B cell (primary cell): ENCODE results near the gene ERICH6. TPM values are rescaled to one million over a fixed set of nuclear protein-coding genes. Genes with fewer than 3 reads are reported as not detected.

ENCODE experiments used
- ATAC-seq: fragments of 200-7000 bp; cut with Tn5 transposase; one replicate; pipeline ENCODE4 v1.10.0; 2021; ENCODE audit warnings: low read depth, mild to moderate bottlenecking, moderate number of reproducible peaks, moderate library complexity
- CTCF ChIA-PET: fragments of 350-600 bp; sonication (Branson Sonifier 250); formaldehyde crosslinking; loops from one replicate; lab custom pipeline; 2021; ENCODE audit warnings: antibody characterized with exemption, inconsistent platforms; lab: Charles Lee
- POLR2A ChIA-PET: fragments of 350-600 bp; sonication (Branson Sonifier 250); formaldehyde crosslinking; loops from one replicate; lab custom pipeline; 2021; ENCODE audit warnings: antibody characterized with exemption; lab: Charles Lee
- DNase-seq: peaks from one replicate; pipeline ENCODE4 v3.0.0; 2013
- H2AFZ ChIP-seq: 2 replicates; pipeline ENCODE4 v1.6.1; 2012; ENCODE audit warnings: mild to moderate bottlenecking, low read depth, low read length; ENCODE audit not compliant: insufficient read depth, poor library complexity, severe bottlenecking
- H3K27ac ChIP-seq, 2 donors: 1 replicate in 1 of 2; 2 replicates in 1 of 2; pipeline ENCODE4 v1.5.1; 2012 to 2013; ENCODE audit warnings: low read length in 2 of 2, mild to moderate bottlenecking in 2 of 2, moderate library complexity in 1 of 2
- H3K27me3 ChIP-seq, 4 experiments: fragments of 200-600 bp in 1 of 4; sonication (generic) in 1 of 4; replicated peaks in 1 of 4; 1 replicate in 2 of 4; 2 replicates in 2 of 4; pipeline versions ENCODE4 v1.6.1 to v1.7.0; 2013 to 2016; ENCODE audit warnings: low read length in 3 of 4, mild to moderate bottlenecking in 2 of 4, mixed read lengths in 1 of 4, moderate library complexity in 1 of 4; ENCODE audit not compliant: insufficient read depth in 4 of 4, control insufficient read depth in 3 of 4; ENCODE audit errors: control extremely low read depth in 1 of 4
- H3K36me3 ChIP-seq, 2 experiments: replicated peaks in 1 of 2; 1 replicate in 1 of 2; 2 replicates in 1 of 2; pipeline versions ENCODE4 v1.6.1 to v1.7.1; 2013; ENCODE audit warnings: low read length in 1 of 2; ENCODE audit not compliant: insufficient read depth in 2 of 2, control insufficient read depth in 1 of 2; ENCODE audit errors: control extremely low read depth in 1 of 2, extremely low read depth in 1 of 2
- H3K4me1 ChIP-seq, 2 donors: fragments of 200-600 bp in 1 of 2; sonication (generic) in 1 of 2; 1 replicate in 1 of 2; 2 replicates in 1 of 2; pipeline versions ENCODE4 v1.5.1 to v1.6.1; 2013 to 2017; ENCODE audit warnings: low read length in 2 of 2; ENCODE audit not compliant: control insufficient read depth in 2 of 2, insufficient read depth in 2 of 2
- H3K4me2 ChIP-seq: replicated peaks from 2 replicates; pipeline ENCODE3; 2012; ENCODE audit warnings: mild to moderate bottlenecking, low read depth, low read length; ENCODE audit not compliant: poor library complexity, severe bottlenecking
- H3K4me3 ChIP-seq, 5 experiments: fragments of 200-600 bp in 1 of 5; sonication (generic) in 1 of 5; 1 replicate in 3 of 5; 2 replicates in 2 of 5; pipeline versions ENCODE4 v1.5.1 to v1.7.0; 2011 to 2016; ENCODE audit warnings: low read length in 4 of 5, mild to moderate bottlenecking in 4 of 5, low read depth in 2 of 5, control low read depth in 1 of 5, moderate library complexity in 1 of 5; ENCODE audit not compliant: insufficient read depth in 1 of 5; ENCODE audit errors: control extremely low read depth in 1 of 5, extremely low read depth in 1 of 5
- H3K79me2 ChIP-seq: fragments of 200-600 bp; sonication (generic); one replicate; pipeline ENCODE4 v1.6.0; 2016; ENCODE audit warnings: low read length; ENCODE audit not compliant: control insufficient read depth, insufficient read depth
- H3K9ac ChIP-seq: fragments of 200-600 bp; sonication (generic); 2 replicates; pipeline ENCODE4 v1.6.1; 2017; ENCODE audit warnings: mild to moderate bottlenecking, low read length, moderate library complexity
- H3K9me3 ChIP-seq, 3 donors: one replicate each; pipeline versions ENCODE4 v1.6.1 to v1.7.1; 2013; ENCODE audit warnings: low read length in 2 of 3; ENCODE audit not compliant: control insufficient read depth in 2 of 3, insufficient read depth in 1 of 3; ENCODE audit errors: control extremely low read depth in 1 of 3
- H4K20me1 ChIP-seq: 2 replicates; pipeline ENCODE4 v1.6.0; 2012; ENCODE audit warnings: mild to moderate bottlenecking, low read length; ENCODE audit not compliant: insufficient read depth, control insufficient read depth, poor library complexity, severe bottlenecking
- H3K27ac Mint-ChIP-seq: one replicate; pipeline ENCODE4 v1.8.0; 2021; ENCODE audit warnings: mixed read lengths
- H3K27me3 Mint-ChIP-seq: one replicate; pipeline ENCODE4 v1.8.0; 2021; ENCODE audit warnings: mixed read lengths
- H3K4me1 Mint-ChIP-seq: one replicate; pipeline ENCODE4 v1.8.0; 2021; ENCODE audit warnings: mixed read lengths
- H3K4me3 Mint-ChIP-seq: one replicate; pipeline ENCODE4 v1.8.0; 2021; ENCODE audit warnings: mixed read lengths
- H3K9me3 Mint-ChIP-seq: one replicate; pipeline ENCODE4 v1.8.0; 2022; ENCODE audit warnings: mixed read lengths; ENCODE audit not compliant: insufficient read depth
- CTCF ChIP-seq: fragments of 200-600 bp; IDR thresholded peaks from one replicate; pipeline ENCODE4 v1.8.0; 2022; ENCODE audit warnings: antibody characterized with exemption, mild to moderate bottlenecking
- EZH2 ChIP-seq: IDR thresholded peaks from 2 replicates; pipeline ENCODE4 v1.6.1; 2012; ENCODE audit warnings: borderline replicate concordance, low read depth, mild to moderate bottlenecking, moderate library complexity, low read length; ENCODE audit not compliant: insufficient read depth, poor library complexity, severe bottlenecking
- WGBS: methylation state at CpG from one replicate; pipeline ENCODE4 v1.1.5; 2013; ENCODE audit warnings: missing lambda C conversion rate; ENCODE audit not compliant: insufficient coverage; 5-methylcytosine and 5-hydroxymethylcytosine counted together
- intact Hi-C: fragments of 100-400 bp; cut with micrococcal nuclease; formaldehyde crosslinking; loops from one replicate; pipeline ENCODE4 v1.10.0; 2022
- polyA plus RNA-seq: library from polyadenylated mRNA; depleted of rRNA; stranded (reverse); fragments of >200 nt; gene quantifications from 2 replicates; pipeline ENCODE4 v1.2.3, GENCODE V29; 2012
- total RNA-seq, 2 donors: library from RNA; stranded (reverse); fragments of 120-200 nt in 1 of 2; gene quantifications; 1 replicate in 1 of 2; 2 replicates in 1 of 2; pipeline versions ENCODE4 v1.2.3 to v1.2.4, GENCODE V29; 2013 to 2022

The ERICH6 gene
- total and polyA plus RNA-seq, 2 donors (not counting 1 experiment from before 2014, with no cell fraction given) = 0.44 TPM; not detected in 1

- TF ChIP-seq EZH2 = no peak
- no peak for TF ChIP-seq CTCF
- H3K4me1 Mint-ChIP-seq = peaks cover 79% of the 10 kb centered on the region
- Histone ChIP-seq H3K27ac (peak overlapping the region; percentile 12 to 21), H3K9me3 (no peaks in the 10 kb centered on the region), H3K27me3 (no peaks in the 10 kb centered on the region), H3K36me3 (peaks cover 0 to 15% of the 10 kb centered on the region in 2 experiments), H4K20me1 (peaks cover 47% of the 10 kb centered on the region), H2AFZ (no peak overlapping the region), H3K9ac (peak overlapping the region; percentile 45), H3K4me3 (peak overlapping the region in 1 of 5 experiments; percentile 30), H3K4me1 (peaks cover 55 to 61% of the 10 kb centered on the region in 2 donors), H3K79me2 (peaks cover 34% of the 10 kb centered on the region), H3K4me2 (peak overlapping the region; percentile 64)
- H3K9me3 Mint-ChIP-seq = no peaks in the 10 kb centered on the region
- no peak for DNase-seq
- ATAC-seq = peak; percentile 34
- ChIA-PET POLR2A (no interaction called here), CTCF (no interaction called here)
- H3K27me3 Mint-ChIP-seq = no peaks in the 10 kb centered on the region
- H3K4me3 Mint-ChIP-seq = peak overlapping the region; percentile 77
- H3K27ac Mint-ChIP-seq = peak overlapping the region; percentile 84
- 38% methylated on average over 2 of the region's 8 CpGs for WGBS
- intact Hi-C loops = loop anchor here (1.0 kb wide), 1 partner anchor 23 kb away; the partner anchor contains the start of gene SIAH2
These were observed 36.3 kb upstream of the ERICH6 start for GRCh38 chr3:150739877-150740645.
